Measurements from ENCODE around the gene ALDH4A1. TPM values are rescaled to one million over a fixed set of nuclear protein-coding genes. Genes with fewer than 3 reads are reported as not detected.
A peak's percentile ranks its signal among the peaks of the same experiment; 100 is the strongest.

Gene ALDH4A1
- total RNA-seq, 1 donor from 2014 or later, result 21.8 TPM

GRCh38 chr1:18881164-18881563 is 21.2 kb downstream of the ALDH4A1 start:
- Mint-ChIP-seq H3K4me3 (no peak overlapping the region), H3K9me3 (no peaks in the 10 kb centered on the region), H3K27me3 (ENCODE audit: insufficient read depth, low read depth) (peaks cover 2% of the 10 kb centered on the region), H3K4me1 (no peaks in the 10 kb centered on the region), H3K27ac (no peak overlapping the region), H3K36me3 (no peaks in the 10 kb centered on the region)
- H3K4me2 ChIP-seq, result no peak overlapping the region
- H3K9ac ChIP-seq, result no peak overlapping the region
- TF ChIP-seq EZH2phosphoT487 (IDR thresholded peaks at IDR 0.05), result no peak
- TF ChIP-seq EZH2 (IDR thresholded peaks at IDR 0.05), result no peak
- TF ChIP-seq CTCF (IDR thresholded peaks at IDR 0.05), result no peak
- no peaks in the 10 kb centered on the region for H3F3A ChIP-seq (ENCODE audit: low read depth)
- no peaks in the 10 kb centered on the region for H3K27me3 ChIP-seq
- no peaks in the 10 kb centered on the region for H3K79me2 ChIP-seq (ENCODE audit: low read depth)
- H3K4me3 ChIP-seq, result no peak overlapping the region
- no peak overlapping the region for H3K27ac ChIP-seq
- no peaks in the 10 kb centered on the region for H3K9me3 ChIP-seq (ENCODE audit: low read depth)
- H4K20me1 ChIP-seq (ENCODE audit: low read depth), result peaks cover 3% of the 10 kb centered on the region
- no peaks in the 10 kb centered on the region for H3K36me3 ChIP-seq
- no peak for DNase-seq (ENCODE audit: low spot score)
- peaks cover 3% of the 10 kb centered on the region for H3K4me1 ChIP-seq
- H2AFZ ChIP-seq (replicated peaks), result no peak overlapping the region

- no peak overlapping the region for H3K9ac ChIP-seq
- TF ChIP-seq CTCF (IDR thresholded peaks at IDR 0.05) (no peak), EZH2phosphoT487 (IDR thresholded peaks at IDR 0.05) (no peak), EZH2 (IDR thresholded peaks at IDR 0.05) (no peak)
- H4K20me1 ChIP-seq (ENCODE audit: low read depth), result peaks cover 3% of the 10 kb centered on the region
- H3K4me1 ChIP-seq, result peaks cover 3% of the 10 kb centered on the region
- no peak overlapping the region for H3K4me3 ChIP-seq
- H3K27ac Mint-ChIP-seq, result no peak overlapping the region
- H3K27me3 ChIP-seq, result no peaks in the 10 kb centered on the region
- H3K79me2 ChIP-seq (ENCODE audit: low read depth), result no peaks in the 10 kb centered on the region
- no peak overlapping the region for H3K4me2 ChIP-seq
- no peaks in the 10 kb centered on the region for H3K9me3 ChIP-seq (ENCODE audit: low read depth)
- no peaks in the 10 kb centered on the region for H3K9me3 Mint-ChIP-seq
- DNase-seq (ENCODE audit: low spot score), result no peak
- no peak overlapping the region for H3K27ac ChIP-seq
- no peaks in the 10 kb centered on the region for H3K36me3 Mint-ChIP-seq
- H3K4me1 Mint-ChIP-seq, result no peaks in the 10 kb centered on the region
- peaks cover 2% of the 10 kb centered on the region for H3K27me3 Mint-ChIP-seq (ENCODE audit: insufficient read depth, low read depth)
- H3F3A ChIP-seq (ENCODE audit: low read depth), result no peaks in the 10 kb centered on the region
- H3K4me3 Mint-ChIP-seq, result no peak overlapping the region
- H3K36me3 ChIP-seq, result no peaks in the 10 kb centered on the region
- no peak overlapping the region for H2AFZ ChIP-seq (replicated peaks)
These were observed 21.8 kb downstream of the ALDH4A1 start for GRCh38 chr1:18880585-18880984.

- Histone ChIP-seq H4K20me1 (ENCODE audit: low read depth) (peaks cover 3% of the 10 kb centered on the region), H3K4me1 (peaks cover 3% of the 10 kb centered on the region), H3K79me2 (ENCODE audit: low read depth) (no peaks in the 10 kb centered on the region), H3K9me3 (ENCODE audit: low read depth) (no peaks in the 10 kb centered on the region), H3K4me2 (no peak overlapping the region), H3F3A (ENCODE audit: low read depth) (no peaks in the 10 kb centered on the region), H3K4me3 (no peak overlapping the region), H3K27ac (no peak overlapping the region), H3K27me3 (no peaks in the 10 kb centered on the region), H3K9ac (no peak overlapping the region), H3K36me3 (no peaks in the 10 kb centered on the region), H2AFZ (replicated peaks) (no peak overlapping the region)
- no peak overlapping the region for H3K4me3 Mint-ChIP-seq
- H3K27me3 Mint-ChIP-seq (ENCODE audit: insufficient read depth, low read depth), result peaks cover 4% of the 10 kb centered on the region
- H3K9me3 Mint-ChIP-seq, result no peaks in the 10 kb centered on the region
- peak overlapping the region; percentile 57 for H3K27ac Mint-ChIP-seq
- no peaks in the 10 kb centered on the region for H3K4me1 Mint-ChIP-seq
- no peak for TF ChIP-seq EZH2 (IDR thresholded peaks at IDR 0.05)
- no peak for DNase-seq (ENCODE audit: low spot score)
- H3K36me3 Mint-ChIP-seq, result no peaks in the 10 kb centered on the region
These were observed 22.5 kb downstream of the ALDH4A1 start for GRCh38 chr1:18879791-18880309.

GRCh38 chr1:18879215-18879790 is 23.1 kb downstream of the ALDH4A1 start:
- no peaks in the 10 kb centered on the region for H3F3A ChIP-seq (ENCODE audit: low read depth)
- peaks cover 3% of the 10 kb centered on the region for H3K4me1 ChIP-seq
- no peak overlapping the region for H2AFZ ChIP-seq (replicated peaks)
- Mint-ChIP-seq H3K9me3 (no peaks in the 10 kb centered on the region), H3K4me3 (no peak overlapping the region), H3K4me1 (no peaks in the 10 kb centered on the region), H3K27ac (no peak overlapping the region), H3K27me3 (ENCODE audit: insufficient read depth, low read depth) (peaks cover 2% of the 10 kb centered on the region), H3K36me3 (no peaks in the 10 kb centered on the region)
- no peak for TF ChIP-seq CTCF (IDR thresholded peaks at IDR 0.05)
- TF ChIP-seq EZH2 (IDR thresholded peaks at IDR 0.05), result no peak
- no peak for TF ChIP-seq EZH2phosphoT487 (IDR thresholded peaks at IDR 0.05)
- H3K9me3 ChIP-seq (ENCODE audit: low read depth), result no peaks in the 10 kb centered on the region
- H3K9ac ChIP-seq, result no peak overlapping the region
- H3K4me3 ChIP-seq, result no peak overlapping the region
- DNase-seq (ENCODE audit: low spot score), result no peak
- H3K4me2 ChIP-seq, result no peak overlapping the region
- peaks cover 3% of the 10 kb centered on the region for H4K20me1 ChIP-seq (ENCODE audit: low read depth)
- no peaks in the 10 kb centered on the region for H3K36me3 ChIP-seq
- H3K27ac ChIP-seq, result no peak overlapping the region
- no peaks in the 10 kb centered on the region for H3K27me3 ChIP-seq
- H3K79me2 ChIP-seq (ENCODE audit: low read depth), result no peaks in the 10 kb centered on the region
